CD4-positive, alpha-beta T cell treated with Interleukin-6 for 4 hours (primary cell): ENCODE measurements around the gene RFC3.

Experiments used
- DNase-seq: peaks from one replicate; pipeline ENCODE4 v3.0.0-alpha.2; 2020; ENCODE audit warnings: mixed read lengths

Gene RFC3

DNA sequence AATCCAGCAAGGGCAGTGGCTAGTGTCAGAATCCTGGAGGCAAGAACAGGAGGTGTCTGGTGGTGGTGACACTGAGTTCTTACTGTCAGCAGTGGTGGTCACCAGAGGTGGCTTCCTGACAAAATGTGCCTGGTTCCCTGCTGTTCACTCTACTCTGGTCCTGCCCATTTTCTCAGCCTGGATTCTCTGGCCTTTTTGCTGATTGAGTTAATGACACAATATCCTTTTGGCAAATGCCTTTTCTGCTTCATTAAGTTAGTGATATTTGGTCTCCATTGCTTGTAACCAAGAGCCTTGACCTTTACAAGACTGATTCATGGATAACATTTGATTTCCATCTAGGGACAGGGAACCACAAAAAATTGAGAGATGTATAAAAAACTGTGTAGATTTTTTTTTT, 51.1 kb downstream of the RFC3 start:
- no peak for DNase-seq

DNA sequence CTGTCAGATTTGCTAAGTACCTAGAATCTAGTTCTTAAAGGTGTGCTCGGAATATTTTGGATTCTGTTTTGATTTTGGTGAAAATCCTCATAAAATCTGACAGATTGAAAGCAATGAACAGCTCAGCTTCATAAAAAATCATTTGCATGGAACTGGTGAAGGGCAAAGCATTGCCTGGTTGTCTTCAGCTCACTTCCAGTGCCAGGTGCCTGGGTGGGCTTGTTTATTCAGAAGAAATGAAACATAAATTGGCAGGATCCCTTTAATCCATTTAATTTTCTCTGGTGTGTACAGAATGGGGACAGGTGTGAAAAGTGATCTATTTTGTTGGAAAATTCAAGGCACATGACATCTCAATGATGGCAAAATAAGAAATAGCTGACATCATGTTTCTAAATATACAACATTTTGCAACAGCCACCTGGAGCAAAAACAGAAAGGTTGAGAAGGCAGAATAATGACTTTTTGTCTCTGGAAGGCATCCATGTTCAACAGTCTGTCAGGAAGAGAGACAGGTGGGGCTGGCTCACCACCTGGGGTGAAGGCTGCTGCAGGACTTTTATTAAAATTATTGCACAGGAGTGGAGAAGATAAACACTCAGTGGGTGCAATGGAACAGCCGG, 52.2 kb downstream of the RFC3 start:
- no peak for DNase-seq

DNA sequence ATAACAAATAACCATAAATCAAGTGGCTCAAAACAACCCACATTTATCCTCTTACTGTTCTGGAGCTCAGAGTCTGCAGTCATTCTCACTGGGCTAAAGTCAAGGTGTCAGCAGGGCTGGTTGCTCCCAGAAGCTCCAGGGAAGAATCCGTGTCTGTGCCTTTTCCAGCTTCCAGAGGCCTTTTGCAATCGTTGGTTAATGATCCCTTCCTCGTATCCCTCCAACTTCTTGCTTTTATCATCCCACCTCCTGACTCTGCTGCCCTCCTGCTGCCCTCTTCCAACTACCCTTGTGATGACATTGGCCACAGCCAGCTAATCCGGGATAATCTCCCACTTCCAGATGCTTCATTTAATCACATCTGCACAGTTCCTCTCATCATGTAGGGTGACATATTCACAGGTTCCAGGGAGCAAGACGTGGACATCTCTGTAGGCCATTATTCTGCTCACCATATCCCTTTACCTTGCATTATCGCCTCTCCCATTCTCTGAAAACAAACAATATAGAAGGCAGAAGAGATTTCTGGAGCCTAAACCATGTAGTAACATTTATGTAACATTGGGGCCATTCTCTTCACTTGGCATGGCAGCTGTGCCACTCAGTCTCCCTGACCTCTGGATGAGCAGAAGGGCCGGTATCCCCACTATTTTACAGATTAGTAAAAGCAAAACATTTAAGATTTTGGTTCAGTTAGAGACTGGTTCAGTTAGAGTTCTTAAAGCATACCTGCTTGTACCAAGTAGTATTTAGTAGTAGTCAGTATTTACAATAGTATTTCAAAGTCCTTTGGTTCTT, 53.5 kb downstream of the RFC3 start:
- no peak for DNase-seq

DNA sequence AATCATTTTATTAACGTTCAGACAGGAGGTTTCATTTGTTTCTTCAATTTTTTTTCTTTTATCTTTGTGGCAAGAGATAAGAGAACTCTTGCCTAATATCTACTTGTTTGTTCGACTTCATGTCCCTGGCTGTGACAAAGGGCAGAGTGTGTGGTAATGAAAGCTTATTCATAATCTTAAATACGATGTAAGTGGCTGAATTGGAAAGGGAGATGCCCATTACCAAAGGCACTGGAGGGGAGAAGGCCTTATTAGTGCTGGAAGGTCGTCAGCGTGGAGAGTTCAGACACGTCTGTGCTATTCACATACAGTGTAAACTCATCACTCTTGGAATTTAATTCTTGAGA, 54.0 kb downstream of the RFC3 start:
- DNase-seq, result no peak

DNA sequence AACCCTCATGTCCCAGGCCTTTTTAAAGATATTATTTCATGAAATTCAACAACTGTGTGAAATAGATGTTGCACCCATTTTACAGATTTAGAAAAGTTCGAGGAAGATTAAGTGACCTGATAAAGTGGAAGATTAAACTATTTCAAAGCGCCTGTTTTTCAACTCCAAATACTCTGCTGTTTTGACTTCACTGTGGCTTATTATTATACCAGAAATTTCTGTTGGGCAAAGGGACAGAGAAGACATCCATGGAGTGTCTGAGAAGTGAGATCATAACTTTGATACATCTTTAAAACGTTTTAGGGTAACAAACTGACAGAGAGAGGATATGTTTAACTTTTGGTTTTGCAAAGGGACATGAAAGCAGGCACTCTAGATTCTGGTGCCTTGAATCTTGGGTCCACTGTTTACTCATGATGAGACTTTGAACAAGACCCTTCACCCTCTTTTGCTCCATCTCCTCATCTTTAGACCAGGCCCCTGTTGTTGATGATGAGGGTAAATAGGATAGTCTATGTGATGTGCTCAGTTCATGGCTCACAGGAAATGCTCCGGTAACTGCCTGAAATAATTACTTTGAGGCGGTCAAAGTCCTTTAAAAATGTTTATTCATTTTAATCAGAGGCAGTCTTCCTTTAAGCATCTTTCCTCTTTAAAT, 55.4 kb downstream of the RFC3 start:
- no peak for DNase-seq

DNA sequence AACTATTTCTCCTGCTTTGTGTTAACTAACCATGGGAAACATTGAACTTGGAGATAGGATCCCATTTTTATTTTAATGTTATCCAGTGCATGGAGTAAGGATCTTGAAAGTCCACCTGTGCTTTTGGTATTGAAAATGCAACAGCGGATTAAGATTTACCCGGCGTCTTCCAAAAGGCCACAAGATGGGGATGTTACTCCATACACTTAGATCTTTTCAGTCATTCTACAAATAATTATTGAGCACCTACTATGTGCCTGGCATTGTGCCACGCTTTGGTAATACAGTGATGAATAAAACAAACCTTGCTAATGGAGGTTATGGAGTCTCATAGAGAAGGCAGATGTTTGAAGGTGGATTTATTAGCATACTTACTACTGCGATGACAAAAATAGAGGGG, 56.9 kb downstream of the RFC3 start:
- no peak for DNase-seq

DNA sequence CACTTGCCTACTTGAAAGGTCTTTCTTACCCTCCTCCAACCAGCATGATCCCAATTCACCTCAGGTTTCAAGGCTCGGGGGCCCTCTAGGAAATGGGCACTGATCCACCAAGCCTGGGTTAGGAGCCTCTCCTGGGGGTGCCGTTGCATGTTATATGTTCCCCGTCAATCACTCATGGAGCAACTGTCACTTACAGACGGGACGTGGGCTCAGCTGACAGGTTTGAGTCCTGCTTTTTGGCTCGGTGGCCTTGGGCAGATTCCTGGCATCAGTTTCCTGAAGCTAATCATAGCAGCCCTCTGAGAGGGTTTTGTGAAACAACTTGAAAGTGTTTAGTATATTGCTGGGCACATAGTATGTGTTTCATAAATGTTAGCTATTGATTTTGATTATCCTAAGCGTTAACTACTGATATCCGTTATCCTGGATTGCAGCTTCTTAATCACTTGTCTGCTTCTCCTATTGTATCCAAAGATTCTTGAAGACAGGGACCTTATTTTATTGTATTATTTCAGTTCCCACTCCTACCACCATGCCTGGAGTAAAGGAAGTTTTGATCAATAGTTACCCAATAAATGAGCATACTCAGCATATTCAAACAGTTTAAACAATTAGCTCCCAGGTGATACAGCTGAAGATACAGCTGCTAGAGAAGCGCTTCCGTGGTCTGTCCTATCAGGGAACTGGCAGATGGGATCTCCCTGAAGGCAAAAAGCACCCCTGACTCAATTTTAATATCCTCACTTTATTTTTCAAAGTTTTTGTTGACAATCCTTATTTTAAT, 57.9 kb downstream of the RFC3 start:
- DNase-seq, result no peak

DNA sequence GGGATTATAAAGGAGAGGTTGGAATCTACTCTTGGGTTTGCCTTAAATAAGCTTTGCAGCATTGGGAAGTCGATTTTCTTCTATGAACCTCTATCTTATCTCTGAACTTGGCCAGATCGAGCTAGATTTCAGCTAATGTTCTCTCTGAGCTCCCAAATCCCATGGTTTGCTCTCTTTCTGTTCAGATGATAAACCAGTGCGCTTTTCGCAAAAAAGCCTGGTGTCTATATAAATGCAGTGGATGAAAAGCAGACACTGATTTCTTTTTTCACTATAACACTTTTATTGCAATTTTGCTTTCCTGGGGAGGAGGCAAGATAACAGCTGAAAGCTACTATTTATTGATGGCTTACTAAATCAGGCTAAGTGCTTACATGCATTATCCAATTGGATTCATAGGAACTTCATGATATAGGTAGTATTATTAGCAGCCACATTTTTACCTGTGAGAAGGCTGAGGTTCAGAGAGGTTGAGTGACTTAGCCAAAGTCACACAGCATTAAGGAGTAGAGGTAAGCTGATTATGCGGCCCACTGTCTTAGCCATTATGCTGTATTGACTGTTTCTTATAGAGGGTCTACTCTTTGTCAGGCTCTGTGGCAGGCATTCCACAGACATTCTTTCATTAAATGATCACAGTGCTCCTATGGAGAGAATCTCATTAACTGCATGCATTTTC, 58.9 kb downstream of the RFC3 start:
- no peak for DNase-seq

DNA sequence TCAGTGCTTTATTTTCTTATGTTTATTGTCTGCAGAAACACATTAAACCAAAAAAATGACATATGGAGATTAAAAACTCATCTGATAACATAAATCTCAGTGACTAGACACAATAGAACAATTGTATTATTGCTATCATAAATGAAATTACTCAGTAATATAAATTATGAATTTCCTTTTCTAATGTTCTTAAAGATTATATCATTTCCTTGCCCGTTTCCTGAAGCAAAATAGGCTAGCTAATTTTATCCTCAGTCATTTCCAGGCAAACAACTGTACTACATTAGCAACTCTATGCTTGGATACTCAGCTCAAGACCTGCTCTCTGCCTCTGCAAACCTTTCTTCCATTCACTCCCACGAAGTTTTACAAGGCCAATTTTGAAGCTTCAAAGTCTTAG, 61.2 kb downstream of the RFC3 start:
- DNase-seq, result no peak

DNA sequence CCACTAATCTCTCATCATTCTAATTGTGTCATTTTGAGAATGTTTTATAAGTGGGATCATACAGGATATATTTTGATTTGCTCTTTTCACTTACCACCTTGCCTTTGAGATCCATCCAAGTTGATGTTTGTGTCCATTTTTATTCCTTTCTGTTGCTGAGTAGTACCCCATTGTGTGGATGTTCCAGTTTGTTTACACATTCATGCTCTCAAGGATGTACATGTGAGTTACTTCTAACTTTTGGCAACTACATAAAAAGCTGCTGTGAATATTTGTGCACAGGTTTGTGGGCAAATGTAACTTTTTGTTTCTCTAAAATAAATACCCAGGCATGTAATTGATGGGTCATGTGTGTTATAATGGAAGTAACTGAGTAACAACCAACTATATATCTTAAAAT, 64.9 kb downstream of the RFC3 start:
- DNase-seq, result no peak

DNA sequence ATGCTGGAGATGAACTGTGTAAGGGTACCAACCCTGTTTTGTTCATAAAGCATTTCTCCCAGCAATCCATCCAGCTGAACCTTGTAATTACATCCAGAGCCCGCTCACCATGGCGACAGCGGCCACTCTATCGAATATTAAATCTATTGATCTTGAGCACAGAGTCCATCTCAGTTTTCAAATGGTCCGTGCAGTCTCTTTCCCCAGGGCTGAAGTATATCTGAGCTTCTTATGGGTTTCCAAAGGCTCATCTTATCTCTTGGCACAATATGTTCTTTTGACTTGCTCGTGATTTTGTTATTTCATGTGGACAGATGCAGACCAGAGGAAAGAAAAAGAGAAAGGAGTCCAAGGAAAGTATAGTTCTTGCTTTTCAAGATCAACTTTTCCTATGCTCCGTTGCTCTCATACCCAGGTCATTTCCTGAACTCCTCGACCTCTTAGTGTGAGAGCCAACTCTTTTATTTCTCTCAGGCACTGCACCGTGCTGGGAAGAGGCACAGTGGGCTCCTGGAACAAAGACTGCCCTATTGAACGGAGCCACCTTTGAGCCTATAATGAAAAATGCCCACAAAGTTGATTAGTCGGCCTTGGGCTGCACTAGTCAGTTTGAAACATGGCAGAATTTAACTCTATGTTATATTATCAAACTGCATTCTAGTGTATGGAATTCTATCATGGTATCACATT, 66.7 kb downstream of the RFC3 start:
- DNase-seq, result no peak
